Urothelium cell line (cell line): Measurements from ENCODE around the gene BPIFA1.
A peak's percentile ranks its signal among the peaks of the same experiment; 100 is the strongest.

Experiments
- DNase-seq: peaks from one replicate; pipeline ENCODE4 v3.0.0; 2011; ENCODE audit warnings: low spot score, mixed read lengths
- FAIRE-seq: peaks from 2 replicates; lab custom pipeline; 2011; peaks lifted over from hg19 to GRCh38; lab: Jason Lieb, UNC

The BPIFA1 gene

DNA sequence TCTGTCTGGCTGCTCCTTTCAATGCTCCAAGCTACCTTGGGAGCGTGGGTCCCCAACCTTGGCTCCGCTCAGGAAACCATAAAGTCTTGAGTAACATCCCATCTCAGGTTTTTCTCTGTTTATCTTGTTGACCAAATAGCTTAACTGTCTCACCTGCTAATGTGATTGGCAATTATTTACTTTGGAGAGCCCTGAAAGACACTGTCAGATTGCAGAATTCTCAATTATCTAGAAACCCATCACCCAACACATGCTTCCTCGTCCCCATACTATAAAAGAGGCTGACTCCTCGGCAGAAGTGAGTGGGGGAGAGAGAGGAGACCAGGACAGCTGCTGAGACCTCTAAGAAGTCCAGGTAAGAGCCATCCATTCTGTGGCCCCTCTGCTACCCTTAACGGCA is at the start of gene BPIFA1:
Gene BPIFA1 (plus strand): TSS at position 301 of the 400 bp plus-strand sequence. CDS start 1,716 bp downstream, outside the sequence.
- DNase-seq (no peak), FAIRE-seq (no peak)

DNA sequence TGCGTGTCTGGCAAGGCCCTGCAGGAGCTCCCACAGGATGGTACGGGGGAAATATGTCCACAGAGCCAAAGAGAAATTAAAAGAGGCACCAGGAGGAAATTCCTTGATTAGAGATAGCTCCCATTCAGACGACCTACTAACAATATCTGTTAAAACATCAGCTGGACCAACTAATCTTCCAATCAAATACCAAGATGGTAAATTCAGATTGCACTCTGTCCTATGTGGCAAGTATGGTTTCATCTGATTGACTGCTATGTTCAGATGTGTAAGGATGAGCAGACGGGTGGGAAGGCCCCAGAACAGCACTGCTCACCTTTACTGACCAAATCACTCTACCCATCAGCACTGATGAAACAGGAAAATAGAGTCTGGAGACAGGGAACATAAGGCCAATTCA is 48.3 kb upstream of the BPIFA1 start:
- no peak for FAIRE-seq
- no peak for DNase-seq

DNA sequence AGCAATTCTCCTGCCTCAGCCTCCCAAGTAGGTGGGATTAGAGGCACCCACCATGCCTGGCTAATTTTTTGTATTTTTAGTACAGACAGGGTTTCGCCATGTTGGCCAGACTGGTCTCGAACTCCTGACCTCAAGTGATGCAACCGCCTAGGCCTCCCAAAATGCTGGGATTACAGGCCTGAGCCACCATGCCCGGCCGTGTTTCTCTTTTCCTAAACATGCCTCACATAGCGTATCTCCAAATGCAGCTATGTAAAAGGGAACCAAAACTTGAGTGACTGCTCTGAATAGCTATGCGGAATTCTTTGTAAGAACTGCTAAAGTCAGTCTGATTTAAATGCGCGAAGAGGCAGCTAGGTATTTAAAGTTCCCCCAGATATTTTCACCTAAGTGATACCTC is 47.4 kb upstream of the BPIFA1 start:
- no peak for DNase-seq
- no peak for FAIRE-seq

DNA sequence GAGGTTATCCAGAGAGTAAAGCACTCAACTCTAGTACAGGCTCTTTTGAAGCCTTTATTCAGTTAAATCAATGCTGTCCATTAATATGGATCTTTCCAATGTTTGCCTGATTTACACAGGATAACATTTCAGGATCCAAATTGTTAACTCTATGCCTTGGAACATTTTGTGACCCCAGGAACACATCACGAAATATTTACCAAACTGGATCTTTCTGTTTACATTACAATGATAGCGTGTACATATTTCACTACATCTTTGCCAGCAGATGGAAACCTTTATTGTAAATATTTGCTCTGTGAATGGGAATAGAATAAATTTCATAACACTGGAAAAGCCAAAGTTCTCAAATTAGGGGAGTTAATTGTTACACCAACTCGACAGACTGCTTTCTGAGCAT is 44.3 kb upstream of the BPIFA1 start:
- FAIRE-seq (no peak), DNase-seq (no peak)

DNA sequence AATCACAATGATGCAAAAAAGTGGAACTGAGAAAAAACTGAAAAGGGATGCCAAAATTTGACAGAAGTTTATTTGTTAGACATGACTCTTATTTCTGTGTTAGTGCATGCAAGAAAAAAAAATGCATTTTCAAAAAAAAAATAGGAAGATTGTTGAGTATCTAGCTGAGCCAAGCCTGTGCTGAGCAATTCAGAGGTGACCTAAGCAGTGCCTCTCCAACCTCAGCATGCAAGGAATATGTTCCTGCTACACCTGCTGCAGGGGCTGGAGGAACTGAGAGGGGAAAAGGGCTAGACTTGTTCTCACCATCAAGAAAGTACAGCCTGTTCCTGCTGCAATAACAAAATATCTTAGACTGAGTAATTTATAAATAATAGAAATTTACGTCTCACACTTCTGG is 43.8 kb upstream of the BPIFA1 start:
- no peak for DNase-seq
- FAIRE-seq, result no peak

DNA sequence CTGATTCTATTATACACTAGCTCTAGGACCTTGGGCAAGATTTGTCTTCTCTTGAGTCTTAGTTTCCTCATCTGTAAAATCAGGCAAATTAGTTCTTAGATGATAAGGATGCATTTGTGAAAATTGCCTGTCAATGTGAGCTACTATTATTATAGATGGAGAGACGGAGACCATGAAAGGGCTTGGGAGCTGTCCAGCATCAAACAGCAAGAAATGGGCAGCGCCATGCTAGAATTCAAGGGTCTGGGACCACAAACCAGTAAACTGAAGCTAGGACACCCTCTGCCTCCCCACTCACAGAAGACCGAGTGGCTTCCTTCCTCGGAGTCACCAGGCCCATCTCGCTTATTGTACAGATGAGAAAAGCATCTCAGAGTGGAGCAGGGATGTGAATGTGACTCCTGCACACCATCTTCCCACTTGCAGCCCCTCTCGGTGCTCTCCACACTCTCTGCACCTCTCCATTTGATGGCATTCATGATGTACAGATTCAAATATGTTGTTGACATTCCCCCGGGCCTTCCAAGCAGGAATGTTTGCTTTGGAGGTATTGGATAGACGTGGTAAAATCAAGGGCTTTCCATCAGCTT is 42.8 kb upstream of the BPIFA1 start:
- DNase-seq, result peak; percentile 20
- peak; percentile 17 for FAIRE-seq

DNA sequence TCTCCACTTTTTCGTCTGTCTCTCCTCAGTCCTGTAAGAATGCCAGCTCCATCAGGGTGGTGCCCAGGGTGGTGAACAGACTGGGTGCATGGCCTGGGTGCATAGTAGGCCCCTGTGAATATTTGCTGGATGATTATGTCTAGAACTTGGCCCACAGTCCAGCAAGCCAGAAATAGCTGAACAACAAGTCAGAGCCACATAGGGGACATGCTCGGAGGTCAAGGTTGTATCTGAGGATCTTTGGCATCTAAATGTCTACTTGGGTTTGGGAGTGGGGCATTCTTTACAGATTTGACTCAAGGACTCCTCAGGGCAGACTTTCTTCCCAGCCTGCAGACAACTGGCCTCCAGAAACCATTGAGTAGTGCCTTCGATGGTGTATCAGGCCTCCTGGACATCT is 36.8 kb upstream of the BPIFA1 start:
- DNase-seq, result no peak
- no peak for FAIRE-seq

DNA sequence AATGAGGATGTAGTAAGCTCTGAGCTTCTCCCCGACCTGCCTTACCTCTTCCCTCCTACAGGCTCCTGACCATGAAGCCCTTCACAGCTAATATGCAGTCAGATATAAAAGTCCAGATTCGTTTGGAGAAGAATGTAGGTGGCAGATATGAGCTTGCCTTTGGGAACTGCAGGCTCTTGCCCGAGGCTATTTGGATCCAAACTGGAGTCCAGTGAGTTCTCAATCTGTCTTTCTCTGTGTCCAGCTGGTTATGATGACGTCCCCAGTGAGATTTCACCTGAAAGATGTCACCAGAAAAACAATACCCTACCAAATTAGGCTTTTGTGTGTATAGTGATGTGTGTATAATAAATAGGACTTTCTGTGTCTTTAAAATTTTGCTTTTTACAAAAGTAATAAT is 33.3 kb upstream of the BPIFA1 start:
- FAIRE-seq (no peak), DNase-seq (no peak)

DNA sequence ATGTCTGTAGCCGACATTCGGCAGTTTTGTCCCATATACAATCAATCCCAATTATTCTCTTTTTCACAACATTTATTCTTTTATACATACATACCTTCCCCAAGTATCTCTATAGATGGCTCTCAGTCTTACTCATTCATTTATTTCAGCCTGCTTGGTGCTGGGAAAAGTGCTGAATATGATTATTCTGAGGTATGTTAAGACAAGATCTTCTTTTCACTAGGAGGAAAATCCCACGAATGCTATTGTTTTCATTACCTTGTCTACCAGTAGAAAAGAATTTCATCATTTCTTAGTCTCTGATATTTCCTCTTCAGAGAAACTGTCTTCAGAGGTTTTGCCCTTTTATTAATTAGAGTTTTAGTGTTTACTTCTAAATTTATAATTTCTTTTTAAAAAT is 32.4 kb upstream of the BPIFA1 start:
- DNase-seq (no peak), FAIRE-seq (no peak)

DNA sequence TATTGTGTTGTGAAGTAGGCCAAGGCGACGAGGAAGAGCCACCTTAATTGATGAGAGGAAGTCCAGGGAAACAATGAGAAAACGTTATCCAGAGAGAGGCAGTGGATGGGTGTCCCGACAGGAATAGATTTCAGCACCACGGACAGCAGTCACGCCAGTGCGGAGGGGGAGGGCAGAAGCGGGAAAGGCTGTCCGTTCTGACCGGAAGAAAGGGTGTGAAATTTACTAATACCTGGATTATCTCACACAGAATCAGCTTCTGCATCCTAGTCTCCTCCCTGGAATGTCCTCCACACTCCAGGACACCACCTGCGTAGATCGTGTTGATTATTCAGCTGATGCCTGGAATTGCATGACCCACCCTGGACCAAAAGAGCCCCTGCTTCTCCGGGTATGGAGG is 26.0 kb upstream of the BPIFA1 start:
- peak; percentile 87 for DNase-seq

DNA sequence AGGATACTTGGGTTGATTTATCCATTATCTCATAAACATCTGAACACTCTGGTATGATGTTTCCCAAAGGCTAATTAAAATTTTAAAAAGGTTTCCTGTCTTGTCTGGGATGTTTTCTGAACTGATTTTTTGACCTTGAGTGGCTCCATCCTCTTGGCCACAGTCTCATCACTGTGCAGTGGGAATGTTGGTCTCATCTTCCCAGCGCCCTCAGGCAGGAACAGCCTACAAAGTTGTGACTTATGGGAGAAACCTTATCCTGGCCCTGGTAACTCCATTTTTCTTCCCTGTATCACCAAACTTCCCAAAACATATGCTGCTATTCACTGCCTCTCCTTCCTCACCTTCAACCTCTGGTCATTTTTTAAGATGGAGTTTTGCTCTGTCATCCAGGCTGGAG is 25.4 kb upstream of the BPIFA1 start:
- DNase-seq, result no peak
- FAIRE-seq, result no peak

More for the DNA sequence above, 26.0 kb upstream of the BPIFA1 start:
- FAIRE-seq, result peak; percentile 93

DNA sequence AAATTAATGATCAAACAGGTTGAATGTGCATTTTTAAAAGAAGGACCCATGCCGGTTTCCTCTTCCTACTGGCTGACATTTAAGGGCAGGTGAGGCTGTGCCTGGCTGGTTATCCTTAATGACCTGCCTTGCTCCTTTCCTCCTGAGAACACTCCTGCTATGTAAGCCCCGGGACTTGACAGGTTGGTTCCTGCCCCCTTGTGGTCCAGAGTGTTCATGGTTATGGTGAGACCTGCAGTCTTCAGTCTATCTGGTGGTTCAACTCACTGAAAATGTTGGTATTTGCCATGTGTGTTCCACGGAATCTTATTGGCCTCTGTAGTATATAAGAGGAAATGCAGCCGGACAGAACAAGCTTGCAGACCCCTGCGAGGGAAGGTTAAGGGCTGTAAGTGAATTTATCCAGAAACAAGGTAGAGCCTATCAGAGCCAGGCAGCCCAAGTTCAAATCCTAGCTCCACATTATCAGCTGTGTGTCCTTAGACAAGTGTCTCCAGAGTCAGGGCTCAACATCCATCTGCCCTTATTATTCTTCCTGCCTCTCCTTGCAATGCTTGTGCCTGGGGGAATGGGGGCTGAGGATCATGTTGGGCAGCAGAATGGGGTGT is 23.9 kb upstream of the BPIFA1 start:
- no peak for FAIRE-seq
- peak; percentile 55 for DNase-seq

DNA sequence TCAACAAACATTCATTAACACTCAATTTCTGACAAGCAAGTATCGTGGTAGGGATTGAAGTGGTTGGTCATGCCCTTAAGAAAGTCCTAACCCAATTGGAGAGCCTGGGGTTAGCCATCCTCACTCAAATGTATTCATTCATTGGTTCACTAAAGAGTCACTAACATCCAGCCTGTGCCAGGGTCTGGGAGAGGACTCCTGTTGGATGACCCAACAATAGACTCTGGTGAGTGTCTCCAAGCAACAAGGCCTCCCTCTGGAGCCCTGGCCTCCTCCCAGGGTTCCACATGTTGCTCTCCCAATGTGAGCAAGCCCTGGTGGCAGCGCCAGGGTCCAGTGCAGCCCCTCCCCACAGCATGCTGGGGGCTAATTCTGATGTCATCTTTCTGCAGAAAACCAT is 18.7 kb upstream of the BPIFA1 start, which contains the start of gene BPIFA3:
Gene BPIFA3 (plus strand): TSS at position 301 of the 400 bp plus-strand sequence. CDS start 185 bp downstream, outside the sequence.
- DNase-seq (no peak), FAIRE-seq (no peak)

DNA sequence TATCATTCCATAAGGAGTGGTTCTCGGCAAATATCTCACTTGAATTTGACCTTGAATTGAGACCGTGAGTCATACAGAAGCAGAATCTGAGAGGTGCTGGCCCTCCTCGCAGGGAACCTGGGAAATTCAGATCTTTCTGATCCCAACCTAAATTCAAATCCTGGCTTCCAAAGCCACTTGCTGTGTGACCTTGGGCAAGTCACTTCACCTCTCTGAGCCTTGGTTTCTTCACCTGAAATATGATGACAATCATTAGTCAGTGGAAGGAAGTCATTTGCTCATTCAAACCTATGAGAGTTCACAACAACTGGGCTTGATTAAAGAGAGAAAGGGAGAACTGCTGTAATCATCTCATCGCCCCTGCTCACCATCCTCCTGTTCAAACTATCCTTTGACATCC is 11.4 kb upstream of the BPIFA1 start:
- FAIRE-seq (no peak), DNase-seq (no peak)

DNA sequence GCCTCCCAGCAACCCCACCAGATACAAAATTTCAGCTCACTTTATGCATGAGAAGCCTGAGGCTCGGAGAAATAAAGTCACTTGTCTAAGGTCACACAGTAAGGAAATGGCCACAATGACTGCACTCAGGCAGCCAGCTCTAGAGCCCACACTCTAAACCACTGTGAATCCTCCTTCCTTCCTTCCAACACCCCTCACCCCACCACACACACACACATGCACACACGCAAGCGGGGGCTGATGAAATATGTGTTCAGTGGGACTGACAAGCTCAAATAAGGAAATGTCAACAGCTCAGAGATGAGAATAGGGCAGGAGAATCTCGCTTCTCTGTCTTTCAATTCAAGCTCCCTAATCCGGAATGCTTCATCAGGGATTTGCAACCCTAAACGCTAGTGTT is 6.0 kb upstream of the BPIFA1 start:
- FAIRE-seq (no peak), DNase-seq (no peak)

DNA sequence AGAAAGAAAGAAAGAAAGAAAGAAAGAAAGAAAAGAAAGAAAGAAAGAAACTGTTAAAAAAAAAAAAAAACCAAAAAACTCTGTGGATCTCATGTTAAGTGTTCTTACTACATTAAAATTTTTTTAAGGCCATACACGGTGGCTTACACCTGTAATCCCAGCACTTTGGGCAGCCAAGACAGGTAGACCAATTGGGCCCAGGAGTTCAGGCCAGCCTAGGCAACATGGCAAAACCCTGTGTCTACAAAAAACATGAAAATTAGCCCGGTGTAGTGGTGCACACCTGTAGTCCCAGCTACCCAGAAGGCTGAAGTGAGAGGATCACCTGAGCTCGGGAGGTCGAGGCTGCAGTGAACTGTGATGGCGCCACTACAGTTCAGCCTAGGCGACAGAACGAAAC is 4.6 kb upstream of the BPIFA1 start:
- DNase-seq, result no peak
- no peak for FAIRE-seq

DNA sequence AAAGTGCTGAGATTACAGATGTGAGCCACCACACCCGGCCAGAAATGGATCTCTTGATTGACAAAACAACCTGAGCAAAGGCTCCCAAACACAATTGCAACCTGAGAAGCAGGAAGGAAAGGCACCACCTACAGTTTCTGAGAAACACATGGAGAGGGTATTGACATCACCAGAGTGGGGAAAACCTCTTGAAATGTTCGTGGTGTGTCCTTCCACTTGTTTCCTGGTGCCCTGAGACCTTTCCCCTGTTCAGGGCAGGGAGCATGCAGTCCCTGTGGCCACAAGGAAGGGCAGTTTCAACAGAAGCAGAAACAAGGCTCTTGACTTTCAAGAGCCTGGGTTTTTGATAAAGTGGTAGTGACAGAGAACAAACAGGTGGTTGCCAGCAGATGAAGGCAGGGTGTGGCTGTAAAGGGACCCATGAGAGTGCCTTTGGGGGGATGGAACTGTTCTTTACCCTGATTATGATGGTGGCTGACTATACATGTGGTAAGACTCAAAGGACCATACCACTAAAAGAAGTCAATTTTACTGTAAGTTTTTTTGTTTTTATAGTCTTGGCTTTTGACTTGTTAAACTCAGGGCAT is 3.2 kb upstream of the BPIFA1 start:
- DNase-seq, result no peak
- FAIRE-seq, result no peak

DNA sequence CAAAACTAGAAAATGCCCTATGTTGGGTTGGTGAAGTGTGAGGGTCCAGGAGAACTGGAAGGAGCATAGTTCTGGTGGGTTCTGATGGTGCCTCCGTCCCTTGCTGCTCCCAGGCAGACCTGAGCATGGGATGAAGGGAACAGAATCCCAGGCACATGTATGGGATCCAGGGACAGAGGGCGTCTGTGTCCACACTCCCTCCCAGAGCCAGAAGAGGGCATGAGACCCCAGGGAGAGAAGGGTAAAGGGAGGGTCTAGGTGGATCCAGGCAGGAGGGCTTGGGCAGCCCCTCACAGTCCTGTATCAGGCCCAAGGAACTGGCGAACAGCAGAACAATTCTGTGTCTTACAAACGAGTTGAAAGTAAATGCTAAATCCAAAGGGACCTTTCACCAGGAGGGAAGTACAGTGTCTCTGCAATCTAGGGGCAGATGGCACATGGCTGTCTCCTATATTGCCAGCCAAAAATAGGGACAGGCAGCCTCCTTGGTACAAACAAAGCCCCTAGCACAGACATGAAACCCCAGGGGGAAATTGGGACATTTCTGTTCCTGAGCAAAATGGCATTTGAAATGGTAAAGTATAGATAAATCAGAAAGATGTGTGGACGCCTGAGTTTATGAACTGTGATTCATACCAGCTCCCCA is 2.5 kb upstream of the BPIFA1 start:
- FAIRE-seq (no peak), DNase-seq (no peak)

DNA sequence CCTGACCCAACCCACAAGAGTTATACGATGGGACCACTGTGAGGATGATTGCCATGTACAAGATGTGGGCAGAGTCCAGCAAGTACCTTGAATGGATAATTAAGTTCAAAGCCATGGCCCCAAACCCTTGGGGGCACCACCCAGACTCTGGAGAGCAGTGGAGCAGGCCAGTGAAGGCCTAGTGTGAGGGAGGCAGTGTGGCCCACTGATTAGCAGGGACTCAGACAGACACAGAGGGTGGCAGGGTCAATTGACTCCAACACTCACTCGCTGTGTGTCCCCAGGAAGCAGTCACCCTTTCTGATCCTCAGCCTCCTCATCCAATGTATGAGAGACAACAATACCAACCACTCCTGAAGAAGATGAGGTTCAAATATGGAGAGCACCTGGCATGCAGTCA is 1.7 kb upstream of the BPIFA1 start:
- peak; percentile 56 for FAIRE-seq
- DNase-seq, result no peak

DNA sequence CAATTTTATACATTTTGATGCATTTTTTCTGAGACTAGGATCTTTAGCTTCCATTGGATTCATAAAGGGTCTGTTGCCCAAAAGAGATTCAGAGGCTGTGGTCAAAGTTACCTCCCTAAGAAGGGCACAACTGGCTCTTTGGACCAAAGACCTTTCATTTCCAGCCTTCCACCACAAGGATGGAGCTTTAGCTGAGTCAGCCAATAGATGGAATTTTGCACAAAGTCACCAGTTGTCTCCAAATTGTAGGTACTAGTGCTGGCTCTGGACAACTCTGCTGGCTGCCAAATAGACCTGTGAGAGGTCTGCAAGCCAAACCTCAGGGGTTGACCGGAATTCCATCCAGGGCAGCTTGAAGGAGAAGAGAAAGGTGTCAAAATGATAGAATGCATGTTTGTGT is 555 bp downstream of the BPIFA1 start:
- DNase-seq, result no peak
- FAIRE-seq, result no peak

DNA sequence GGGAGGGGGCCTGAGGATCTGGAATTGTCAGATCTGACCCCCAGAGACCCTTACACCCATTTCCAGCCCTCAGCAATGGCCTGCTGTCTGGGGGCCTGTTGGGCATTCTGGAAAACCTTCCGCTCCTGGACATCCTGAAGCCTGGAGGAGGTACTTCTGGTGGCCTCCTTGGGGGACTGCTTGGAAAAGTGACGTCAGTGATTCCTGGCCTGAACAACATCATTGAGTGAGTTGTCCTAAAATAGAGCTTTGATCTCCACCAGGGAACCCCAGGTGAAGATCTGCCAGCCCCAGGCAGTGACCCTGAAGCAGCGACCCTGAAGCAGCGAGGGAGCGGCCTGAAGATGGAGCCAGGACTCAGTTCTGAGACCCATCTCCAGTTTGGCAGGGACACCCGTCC is 2.2 kb downstream of the BPIFA1 start:
- DNase-seq, result no peak
- no peak for FAIRE-seq

DNA sequence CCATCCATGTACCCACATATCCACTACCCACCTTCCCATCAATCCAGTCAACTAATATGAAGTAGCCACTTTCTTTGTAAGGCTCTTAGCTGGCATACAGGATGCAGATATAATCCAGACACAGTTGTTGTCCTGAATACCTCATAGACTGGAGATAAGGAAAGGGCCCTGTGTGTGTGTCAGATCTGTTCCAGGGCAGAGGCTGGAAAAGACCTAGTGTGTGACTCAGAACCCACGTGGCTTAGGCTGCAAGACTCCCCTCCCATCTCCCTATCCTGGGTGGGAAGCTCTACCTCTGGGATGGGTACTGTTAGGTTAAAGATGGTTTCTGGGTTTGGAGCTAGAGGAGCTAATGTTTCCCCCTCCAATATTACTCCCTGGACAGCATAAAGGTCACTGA is 3.6 kb downstream of the BPIFA1 start:
- FAIRE-seq, result no peak

More for the DNA sequence above, 3.6 kb downstream of the BPIFA1 start:
- DNase-seq, result no peak
